AG09309 (cell line): Measurements from ENCODE around the gene DSE.

Experiments
- DNase-seq: peaks from one replicate; pipeline ENCODE4 v3.0.0-alpha.2; 2010; ENCODE audit warnings: low read depth
- H3K4me3 ChIP-seq: 2 replicates; pipeline ENCODE4 v1.5.1; 2011; ENCODE audit warnings: mild to moderate bottlenecking, low read depth, low read length, moderate library complexity; ENCODE audit not compliant: control insufficient read depth
- TF ChIP-seq, protein P1 (sequence below): IDR thresholded peaks from 2 replicates; pipeline ENCODE4 v1.5.1; 2011; ENCODE audit warnings: mild to moderate bottlenecking, low read depth, low read length, inconsistent platforms; ENCODE audit not compliant: insufficient read depth, control insufficient read depth; ENCODE audit errors: missing control alignments

The DSE gene

DNA sequence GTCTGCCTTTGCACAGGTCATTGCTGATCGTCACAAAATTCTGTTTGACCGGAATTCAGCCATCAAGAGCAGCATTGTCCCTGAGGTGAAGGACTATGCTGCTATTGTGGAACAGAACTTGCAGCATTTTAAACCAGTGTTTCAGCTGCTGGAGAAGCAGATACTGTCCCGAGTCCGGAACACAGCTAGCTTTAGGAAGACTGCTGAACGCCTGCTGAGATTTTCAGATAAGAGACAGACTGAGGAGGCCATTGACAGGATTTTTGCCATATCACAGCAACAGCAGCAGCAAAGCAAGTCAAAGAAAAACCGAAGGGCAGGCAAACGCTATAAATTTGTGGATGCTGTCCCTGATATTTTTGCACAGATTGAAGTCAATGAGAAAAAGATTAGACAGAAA, 65.8 kb downstream of the DSE start:
- TF ChIP-seq, protein P1, sequence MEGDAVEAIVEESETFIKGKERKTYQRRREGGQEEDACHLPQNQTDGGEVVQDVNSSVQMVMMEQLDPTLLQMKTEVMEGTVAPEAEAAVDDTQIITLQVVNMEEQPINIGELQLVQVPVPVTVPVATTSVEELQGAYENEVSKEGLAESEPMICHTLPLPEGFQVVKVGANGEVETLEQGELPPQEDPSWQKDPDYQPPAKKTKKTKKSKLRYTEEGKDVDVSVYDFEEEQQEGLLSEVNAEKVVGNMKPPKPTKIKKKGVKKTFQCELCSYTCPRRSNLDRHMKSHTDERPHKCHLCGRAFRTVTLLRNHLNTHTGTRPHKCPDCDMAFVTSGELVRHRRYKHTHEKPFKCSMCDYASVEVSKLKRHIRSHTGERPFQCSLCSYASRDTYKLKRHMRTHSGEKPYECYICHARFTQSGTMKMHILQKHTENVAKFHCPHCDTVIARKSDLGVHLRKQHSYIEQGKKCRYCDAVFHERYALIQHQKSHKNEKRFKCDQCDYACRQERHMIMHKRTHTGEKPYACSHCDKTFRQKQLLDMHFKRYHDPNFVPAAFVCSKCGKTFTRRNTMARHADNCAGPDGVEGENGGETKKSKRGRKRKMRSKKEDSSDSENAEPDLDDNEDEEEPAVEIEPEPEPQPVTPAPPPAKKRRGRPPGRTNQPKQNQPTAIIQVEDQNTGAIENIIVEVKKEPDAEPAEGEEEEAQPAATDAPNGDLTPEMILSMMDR = no peak
- DNase-seq = no peak
- no peak overlapping the region for H3K4me3 ChIP-seq

DNA sequence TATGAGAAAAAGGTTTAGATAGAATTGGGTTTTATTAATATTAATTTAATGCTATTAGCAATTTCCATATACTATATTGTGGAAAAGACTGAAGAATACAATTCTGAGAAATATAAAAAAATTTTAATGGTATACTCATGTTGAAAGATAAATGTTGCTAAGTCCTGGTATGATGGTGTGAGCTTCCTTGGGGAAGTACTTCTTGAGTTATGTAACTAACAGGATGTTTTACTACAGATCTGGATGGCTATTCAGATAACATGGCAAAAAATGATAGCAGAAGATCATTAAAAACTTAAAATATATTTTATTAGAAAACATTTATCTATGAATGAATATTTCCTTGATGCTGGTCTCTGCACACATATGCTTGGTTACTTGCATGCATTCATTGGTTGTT, 66.9 kb downstream of the DSE start:
- TF ChIP-seq, protein P1 = no peak
- H3K4me3 ChIP-seq = no peak overlapping the region
- no peak for DNase-seq

DNA sequence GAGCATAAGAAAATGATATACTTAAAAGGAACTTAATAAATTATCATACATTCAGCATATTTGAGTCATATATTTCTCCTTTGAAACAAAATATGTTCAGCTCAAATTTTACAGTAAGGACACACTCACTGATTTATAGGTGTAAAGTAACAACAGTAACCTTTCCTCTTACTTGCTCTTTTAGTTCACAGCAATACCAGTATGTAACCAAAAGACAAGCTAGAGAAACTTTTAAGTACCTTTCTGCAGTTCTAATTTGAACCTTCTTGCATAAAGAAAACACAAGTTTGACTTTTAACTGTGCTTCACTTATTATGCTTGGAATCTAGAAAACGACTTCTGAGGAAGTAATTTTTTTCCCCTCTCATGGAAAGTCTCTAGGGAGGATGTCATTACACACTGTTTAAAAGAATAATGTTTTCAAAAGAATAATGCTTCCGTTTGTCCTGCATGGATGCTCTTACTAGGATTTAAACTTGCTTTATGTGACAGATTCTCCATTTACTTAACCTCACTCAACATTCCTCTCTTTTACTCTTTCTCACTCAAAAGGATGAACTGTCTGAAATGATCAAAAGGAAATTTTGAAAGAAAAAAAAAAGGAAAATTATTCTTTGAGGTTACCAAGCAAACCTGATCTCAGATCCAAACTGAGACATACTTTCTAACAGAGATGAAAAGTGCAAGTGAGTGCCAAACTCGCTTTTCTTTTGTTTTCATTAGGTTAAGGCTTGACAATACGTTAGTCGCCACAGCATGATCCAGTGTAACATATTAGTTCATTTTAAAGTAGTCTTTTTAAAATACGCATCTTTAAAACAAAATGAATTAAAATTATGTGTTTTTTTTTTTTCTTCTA, 68.1 kb downstream of the DSE start:
- H3K4me3 ChIP-seq = no peak overlapping the region
- TF ChIP-seq, protein P1 = no peak
- DNase-seq = no peak

DNA sequence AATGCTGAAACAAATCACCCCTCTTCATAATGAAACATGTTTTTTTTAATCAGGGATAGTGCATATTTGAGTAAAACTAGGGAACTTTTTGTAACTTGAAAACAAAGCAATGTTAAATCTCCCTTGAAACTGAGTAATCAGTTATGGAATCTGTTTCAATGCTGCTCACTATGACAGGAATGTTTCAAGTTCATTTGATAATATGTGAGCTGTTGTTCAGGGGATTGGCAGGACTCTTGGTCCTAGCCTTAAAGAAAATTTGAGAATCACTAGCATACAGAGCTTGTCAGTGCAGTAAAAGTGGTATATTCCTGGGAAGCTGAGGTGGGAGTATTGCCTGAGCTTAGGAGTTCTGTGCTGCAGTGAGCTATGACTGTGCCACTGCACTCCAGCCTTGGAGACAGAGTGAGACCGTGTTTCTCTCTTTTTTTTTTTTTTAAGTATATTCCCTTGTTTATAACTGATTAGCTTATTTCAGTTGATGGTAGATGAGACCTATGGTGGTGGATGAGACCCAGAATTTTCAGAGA, 68.8 kb downstream of the DSE start:
- DNase-seq = no peak
- H3K4me3 ChIP-seq = no peak overlapping the region
- TF ChIP-seq, protein P1 = no peak

DNA sequence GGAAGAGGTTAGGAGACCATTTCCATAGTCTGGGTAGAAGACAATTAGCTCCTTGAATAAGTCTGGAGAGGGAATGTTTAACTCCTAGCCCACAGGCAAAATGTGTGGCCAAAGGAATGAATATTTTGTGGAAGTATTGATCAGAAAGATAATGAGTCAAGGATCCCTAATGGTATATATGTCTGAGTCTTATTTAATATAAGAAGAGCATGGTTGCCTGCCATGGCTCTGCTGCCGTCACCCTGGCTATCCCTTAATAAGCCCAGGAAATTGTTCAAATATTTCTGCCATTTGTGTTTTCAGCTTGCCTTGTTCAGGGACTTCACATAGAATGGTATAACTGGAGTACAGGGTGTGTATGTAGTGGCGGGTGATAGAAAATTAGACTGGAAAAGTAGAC, 72.4 kb downstream of the DSE start:
- no peak for DNase-seq
- TF ChIP-seq, protein P1 = no peak

DNA sequence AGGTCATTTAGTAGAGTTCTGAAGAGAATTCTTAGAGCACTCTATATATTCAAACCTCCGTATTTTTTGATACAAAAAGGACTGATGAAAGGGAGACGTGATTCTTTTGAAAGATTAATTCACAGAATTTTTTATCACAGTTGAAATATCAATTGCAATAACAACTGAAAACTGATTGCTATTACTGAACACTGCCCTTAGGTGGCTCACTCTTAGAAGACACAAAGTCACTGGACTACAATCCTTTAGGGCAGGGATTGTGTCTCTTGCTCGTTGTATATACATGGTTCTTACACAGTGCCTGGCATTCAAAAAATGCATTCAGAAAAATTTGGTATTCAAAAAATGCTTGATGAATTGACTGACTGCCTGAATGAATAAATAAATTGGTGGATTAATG, 73.3 kb downstream of the DSE start:
- DNase-seq = no peak
- TF ChIP-seq, protein P1 = peak; percentile 49
- H3K4me3 ChIP-seq = no peak overlapping the region

More for the DNA sequence above, 72.4 kb downstream of the DSE start:
- no peak overlapping the region for H3K4me3 ChIP-seq

DNA sequence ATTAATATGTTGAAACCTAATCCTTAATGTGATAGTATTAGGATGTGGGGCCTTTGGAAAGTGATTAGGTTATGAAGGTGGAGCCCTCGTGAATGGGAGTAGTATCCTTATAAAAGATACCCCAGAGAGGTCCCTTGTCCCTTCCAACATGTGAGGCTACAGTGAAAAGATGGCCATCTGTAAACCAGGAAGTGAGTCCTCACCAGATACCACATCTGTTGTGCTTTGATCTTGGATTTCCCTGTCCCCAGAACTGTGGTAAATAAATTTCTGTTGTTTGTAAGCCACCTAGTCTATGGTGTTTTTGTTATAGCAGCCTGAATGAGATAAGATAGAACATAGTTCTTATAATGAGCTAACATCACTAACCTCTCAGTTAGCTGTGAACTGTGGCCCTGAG, 73.8 kb downstream of the DSE start:
- H3K4me3 ChIP-seq = no peak overlapping the region
- TF ChIP-seq, protein P1 = no peak
- DNase-seq = no peak
